ENCODE data around the gene AIRE.
A peak's percentile ranks its signal among the peaks of the same experiment; 100 is the strongest.

AIRE gene

GRCh38 chr21:44294391-44295162, 8.9 kb downstream of the AIRE start:
- H3K27me3 ChIP-seq (ENCODE audit: control insufficient read depth in 1 of 2, insufficient read depth in 2 of 2, low read length in 2 of 2) = peaks cover 8 to 16% of the 10 kb centered on the region in 2 donors
- H3K36me3 ChIP-seq (ENCODE audit: control insufficient read depth in 2 of 2, insufficient read depth in 2 of 2, low read length in 2 of 2) = no peaks in the 10 kb centered on the region
- H3K4me1 ChIP-seq (ENCODE audit: control insufficient read depth, insufficient read depth, low read length) = peaks cover 22% of the 10 kb centered on the region
- H3K9me3 ChIP-seq (ENCODE audit: control insufficient read depth in 2 of 2, low read length in 2 of 2) = no peaks in the 10 kb centered on the region
- no peak overlapping the region for H3K27ac ChIP-seq (ENCODE audit: low read length)
- H3K9ac ChIP-seq (ENCODE audit: low read length in 2 of 2) = no peak overlapping the region
- H3K4me3 ChIP-seq (ENCODE audit: low read length in 2 of 2) = no peak overlapping the region

- no peaks in the 10 kb centered on the region for H3K9me3 ChIP-seq (ENCODE audit: control insufficient read depth in 2 of 2, low read length in 2 of 2)
- peaks cover 8 to 16% of the 10 kb centered on the region in 2 donors for H3K27me3 ChIP-seq (ENCODE audit: control insufficient read depth in 1 of 2, insufficient read depth in 2 of 2, low read length in 2 of 2)
- H3K9ac ChIP-seq (ENCODE audit: low read length in 2 of 2) = no peak overlapping the region
- H3K4me1 ChIP-seq (ENCODE audit: control insufficient read depth, insufficient read depth, low read length) = peaks cover 23% of the 10 kb centered on the region
- H3K36me3 ChIP-seq (ENCODE audit: control insufficient read depth in 2 of 2, insufficient read depth in 2 of 2, low read length in 2 of 2) = no peaks in the 10 kb centered on the region
- H3K27ac ChIP-seq (ENCODE audit: low read length) = no peak overlapping the region
- H3K4me3 ChIP-seq (ENCODE audit: low read length in 2 of 2) = no peak overlapping the region
These were observed 9.5 kb downstream of the AIRE start for GRCh38 chr21:44295163-44295573.

GRCh38 chr21:44295646-44296045, 10.0 kb downstream of the AIRE start:
- H3K9ac ChIP-seq (ENCODE audit: low read length in 2 of 2) = no peak overlapping the region

GRCh38 chr21:44296103-44296519, 10.4 kb downstream of the AIRE start:
- H3K4me3 ChIP-seq (ENCODE audit: low read length in 2 of 2) = no peak overlapping the region
- H3K9me3 ChIP-seq (ENCODE audit: control insufficient read depth in 2 of 2, low read length in 2 of 2) = no peaks in the 10 kb centered on the region
- peaks cover 30% of the 10 kb centered on the region for H3K4me1 ChIP-seq (ENCODE audit: control insufficient read depth, insufficient read depth, low read length)
- peaks cover 6 to 16% of the 10 kb centered on the region in 2 donors for H3K27me3 ChIP-seq (ENCODE audit: control insufficient read depth in 1 of 2, insufficient read depth in 2 of 2, low read length in 2 of 2)
- H3K27ac ChIP-seq (ENCODE audit: low read length) = no peak overlapping the region
- H3K36me3 ChIP-seq (ENCODE audit: control insufficient read depth in 2 of 2, insufficient read depth in 2 of 2, low read length in 2 of 2) = no peaks in the 10 kb centered on the region
- no peak overlapping the region for H3K9ac ChIP-seq (ENCODE audit: low read length in 2 of 2)

More at GRCh38 chr21:44295646-44296045, 10.0 kb downstream of the AIRE start:
- no peaks in the 10 kb centered on the region for H3K36me3 ChIP-seq (ENCODE audit: control insufficient read depth in 2 of 2, insufficient read depth in 2 of 2, low read length in 2 of 2)
- no peak overlapping the region for H3K4me3 ChIP-seq (ENCODE audit: low read length in 2 of 2)
- no peak overlapping the region for H3K27ac ChIP-seq (ENCODE audit: low read length)
- peaks cover 25% of the 10 kb centered on the region for H3K4me1 ChIP-seq (ENCODE audit: control insufficient read depth, insufficient read depth, low read length)
- peaks cover 6 to 16% of the 10 kb centered on the region in 2 donors for H3K27me3 ChIP-seq (ENCODE audit: control insufficient read depth in 1 of 2, insufficient read depth in 2 of 2, low read length in 2 of 2)
- H3K9me3 ChIP-seq (ENCODE audit: control insufficient read depth in 2 of 2, low read length in 2 of 2) = no peaks in the 10 kb centered on the region

GRCh38 chr21:44296916-44297315, 11.2 kb downstream of the AIRE start:
- Histone ChIP-seq H3K27me3 (ENCODE audit: control insufficient read depth in 1 of 2, insufficient read depth in 2 of 2, low read length in 2 of 2) (peaks cover 6 to 16% of the 10 kb centered on the region in 2 donors), H3K36me3 (ENCODE audit: control insufficient read depth in 2 of 2, insufficient read depth in 2 of 2, low read length in 2 of 2) (no peaks in the 10 kb centered on the region), H3K4me1 (ENCODE audit: control insufficient read depth, insufficient read depth, low read length) (peaks cover 38% of the 10 kb centered on the region), H3K4me3 (ENCODE audit: low read length in 2 of 2) (no peak overlapping the region), H3K27ac (ENCODE audit: low read length) (no peak overlapping the region), H3K9me3 (ENCODE audit: control insufficient read depth in 2 of 2, low read length in 2 of 2) (no peaks in the 10 kb centered on the region), H3K9ac (ENCODE audit: low read length in 2 of 2) (no peak overlapping the region)

DNA sequence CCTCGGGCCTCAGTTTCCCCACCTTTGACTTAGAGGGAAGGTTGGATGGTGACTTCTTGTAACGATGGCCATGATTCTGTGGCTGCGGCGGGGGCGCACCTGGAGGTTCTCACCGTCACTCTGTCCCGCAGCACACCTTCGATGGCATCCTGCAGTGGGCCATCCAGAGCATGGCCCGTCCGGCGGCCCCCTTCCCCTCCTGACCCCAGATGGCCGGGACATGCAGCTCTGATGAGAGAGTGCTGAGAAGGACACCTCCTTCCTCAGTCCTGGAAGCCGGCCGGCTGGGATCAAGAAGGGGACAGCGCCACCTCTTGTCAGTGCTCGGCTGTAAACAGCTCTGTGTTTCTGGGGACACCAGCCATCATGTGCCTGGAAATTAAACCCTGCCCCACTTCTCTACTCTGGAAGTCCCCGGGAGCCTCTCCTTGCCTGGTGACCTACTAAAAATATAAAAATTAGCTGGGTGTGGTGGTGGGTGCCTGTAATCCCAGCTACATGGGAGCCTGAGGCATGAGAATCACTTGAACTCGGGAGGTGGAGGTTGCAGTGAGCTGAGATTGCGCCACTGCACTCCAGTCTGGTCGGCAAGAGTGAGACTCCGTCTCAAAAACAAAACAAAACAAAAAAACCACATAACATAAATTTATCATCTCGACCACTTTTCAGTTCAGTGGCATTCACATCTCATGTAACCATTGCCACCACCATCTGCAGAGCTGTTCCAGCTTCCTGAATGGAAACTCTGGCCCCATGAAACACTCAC, 12.0 kb downstream of the AIRE start:
- H3K36me3 ChIP-seq (ENCODE audit: control insufficient read depth in 2 of 2, insufficient read depth in 2 of 2, low read length in 2 of 2) = no peaks in the 10 kb centered on the region
- no peak overlapping the region for H3K27ac ChIP-seq (ENCODE audit: low read length)
- no peak overlapping the region for H3K9ac ChIP-seq (ENCODE audit: low read length in 2 of 2)
- H3K4me3 ChIP-seq (ENCODE audit: low read length in 2 of 2) = no peak overlapping the region
- peaks cover 45% of the 10 kb centered on the region for H3K4me1 ChIP-seq (ENCODE audit: control insufficient read depth, insufficient read depth, low read length)
- peaks cover 6 to 16% of the 10 kb centered on the region in 2 donors for H3K27me3 ChIP-seq (ENCODE audit: control insufficient read depth in 1 of 2, insufficient read depth in 2 of 2, low read length in 2 of 2)
- H3K9me3 ChIP-seq (ENCODE audit: control insufficient read depth in 2 of 2, low read length in 2 of 2) = no peaks in the 10 kb centered on the region

GRCh38 chr21:44298301-44298700, 12.6 kb downstream of the AIRE start:
- no peak overlapping the region for H3K4me3 ChIP-seq (ENCODE audit: low read length in 2 of 2)
- H3K27me3 ChIP-seq (ENCODE audit: control insufficient read depth in 1 of 2, insufficient read depth in 2 of 2, low read length in 2 of 2) = peaks cover 6 to 16% of the 10 kb centered on the region in 2 donors
- H3K9me3 ChIP-seq (ENCODE audit: control insufficient read depth in 2 of 2, low read length in 2 of 2) = no peaks in the 10 kb centered on the region
- H3K27ac ChIP-seq (ENCODE audit: low read length) = no peak overlapping the region
- H3K9ac ChIP-seq (ENCODE audit: low read length in 2 of 2) = no peak overlapping the region
- H3K4me1 ChIP-seq (ENCODE audit: control insufficient read depth, insufficient read depth, low read length) = peaks cover 46% of the 10 kb centered on the region
- H3K36me3 ChIP-seq (ENCODE audit: control insufficient read depth in 2 of 2, insufficient read depth in 2 of 2, low read length in 2 of 2) = no peaks in the 10 kb centered on the region

- H3K36me3 ChIP-seq (ENCODE audit: control insufficient read depth in 2 of 2, insufficient read depth in 2 of 2, low read length in 2 of 2) = no peaks in the 10 kb centered on the region
- peak overlapping the region; percentile 67 for H3K27ac ChIP-seq (ENCODE audit: low read length)
- H3K9ac ChIP-seq (ENCODE audit: low read length in 2 of 2) = peak overlapping the region; percentile 69 to 75
- H3K27me3 ChIP-seq (ENCODE audit: control insufficient read depth in 1 of 2, insufficient read depth in 2 of 2, low read length in 2 of 2) = peaks cover 6 to 16% of the 10 kb centered on the region in 2 donors
- no peaks in the 10 kb centered on the region for H3K9me3 ChIP-seq (ENCODE audit: control insufficient read depth in 2 of 2, low read length in 2 of 2)
- H3K4me3 ChIP-seq (ENCODE audit: low read length in 2 of 2) = peak overlapping the region; percentile 75 to 79
- peaks cover 54% of the 10 kb centered on the region for H3K4me1 ChIP-seq (ENCODE audit: control insufficient read depth, insufficient read depth, low read length)
These were observed 13.4 kb downstream of the AIRE start for GRCh38 chr21:44299085-44299457.

GRCh38 chr21:44299458-44300261, 14.0 kb downstream of the AIRE start, which contains the start of gene PFKL:
TSS of gene PFKL (plus strand) at chr21:44300053. CDS start at chr21:44300106, 53 bp downstream.
- Histone ChIP-seq H3K4me1 (ENCODE audit: control insufficient read depth, insufficient read depth, low read length) (peaks cover 56% of the 10 kb centered on the region), H3K27ac (ENCODE audit: low read length) (peak within 1 kb of the TSS; percentile 67), H3K9me3 (ENCODE audit: control insufficient read depth in 2 of 2, low read length in 2 of 2) (no peaks in the 10 kb centered on the region), H3K9ac (ENCODE audit: low read length in 2 of 2) (peak within 1 kb of the TSS; percentile 69 to 75), H3K4me3 (ENCODE audit: low read length in 2 of 2) (peak within 1 kb of the TSS; percentile 75 to 79), H3K36me3 (ENCODE audit: control insufficient read depth in 2 of 2, insufficient read depth in 2 of 2, low read length in 2 of 2) (no peaks in the 10 kb centered on the region), H3K27me3 (ENCODE audit: control insufficient read depth in 1 of 2, insufficient read depth in 2 of 2, low read length in 2 of 2) (peaks cover 5 to 15% of the 10 kb centered on the region in 2 donors)

DNA sequence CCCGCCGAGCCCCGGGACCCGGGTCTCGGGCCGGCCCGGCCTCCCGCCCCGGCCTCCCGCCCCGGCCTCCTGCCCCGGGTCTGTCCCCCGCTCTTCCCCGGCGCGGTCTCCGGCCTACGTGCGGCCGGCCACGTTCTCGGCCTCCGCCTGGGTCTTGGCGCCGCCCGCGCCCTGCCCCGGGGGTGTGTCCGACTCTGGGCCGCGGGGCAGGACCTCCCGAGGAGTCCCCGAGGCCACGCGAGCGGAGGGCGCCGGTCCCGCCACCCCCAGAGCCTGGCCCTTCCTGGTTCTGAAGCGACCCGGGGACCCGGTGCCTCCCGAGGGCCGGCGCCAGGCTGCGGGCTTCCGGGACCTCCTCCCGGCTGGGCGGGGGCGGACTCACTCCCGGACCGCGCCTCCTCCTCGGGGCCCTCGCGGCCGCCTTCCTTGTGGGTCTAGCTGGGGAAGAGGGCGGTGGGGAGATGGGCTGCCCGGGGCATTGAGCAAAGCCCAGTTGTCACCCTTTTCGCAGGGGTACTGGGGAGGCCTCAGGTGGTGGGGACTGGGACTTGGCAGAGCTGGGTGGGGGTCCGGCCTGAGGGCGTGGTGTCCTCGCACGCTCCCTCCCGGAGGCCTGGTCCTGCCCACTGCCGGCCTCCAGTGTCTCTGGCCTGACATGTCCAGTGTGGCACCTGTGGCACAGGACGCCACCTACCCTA, 14.7 kb downstream of the AIRE start:
- Histone ChIP-seq H3K36me3 (ENCODE audit: control insufficient read depth in 2 of 2, insufficient read depth in 2 of 2, low read length in 2 of 2) (no peaks in the 10 kb centered on the region), H3K9me3 (ENCODE audit: control insufficient read depth in 2 of 2, low read length in 2 of 2) (no peaks in the 10 kb centered on the region), H3K9ac (ENCODE audit: low read length in 2 of 2) (peak overlapping the region; percentile 68 to 75), H3K4me3 (ENCODE audit: low read length in 2 of 2) (peak overlapping the region; percentile 59 to 79), H3K27ac (ENCODE audit: low read length) (peak overlapping the region; percentile 46), H3K27me3 (ENCODE audit: control insufficient read depth in 1 of 2, insufficient read depth in 2 of 2, low read length in 2 of 2) (peaks cover under 1 to 8% of the 10 kb centered on the region in 2 donors), H3K4me1 (ENCODE audit: control insufficient read depth, insufficient read depth, low read length) (peaks cover 57% of the 10 kb centered on the region)
